Activated T-cell treated with anti-CD3 and anti-CD28 coated beads for 1 hour (primary cell): Measurements from ENCODE around the gene KLK8.
"Not testable (repeated sequence)": the region's sequence is repeated elsewhere in the genome, so short reads cannot be mapped to it uniquely, and the experiment has no call there.

Experiments
- DNase-seq: peaks from one replicate; pipeline ENCODE4 v3.0.0-alpha.2; 2020; ENCODE audit warnings: low read depth

Gene KLK8

DNA sequence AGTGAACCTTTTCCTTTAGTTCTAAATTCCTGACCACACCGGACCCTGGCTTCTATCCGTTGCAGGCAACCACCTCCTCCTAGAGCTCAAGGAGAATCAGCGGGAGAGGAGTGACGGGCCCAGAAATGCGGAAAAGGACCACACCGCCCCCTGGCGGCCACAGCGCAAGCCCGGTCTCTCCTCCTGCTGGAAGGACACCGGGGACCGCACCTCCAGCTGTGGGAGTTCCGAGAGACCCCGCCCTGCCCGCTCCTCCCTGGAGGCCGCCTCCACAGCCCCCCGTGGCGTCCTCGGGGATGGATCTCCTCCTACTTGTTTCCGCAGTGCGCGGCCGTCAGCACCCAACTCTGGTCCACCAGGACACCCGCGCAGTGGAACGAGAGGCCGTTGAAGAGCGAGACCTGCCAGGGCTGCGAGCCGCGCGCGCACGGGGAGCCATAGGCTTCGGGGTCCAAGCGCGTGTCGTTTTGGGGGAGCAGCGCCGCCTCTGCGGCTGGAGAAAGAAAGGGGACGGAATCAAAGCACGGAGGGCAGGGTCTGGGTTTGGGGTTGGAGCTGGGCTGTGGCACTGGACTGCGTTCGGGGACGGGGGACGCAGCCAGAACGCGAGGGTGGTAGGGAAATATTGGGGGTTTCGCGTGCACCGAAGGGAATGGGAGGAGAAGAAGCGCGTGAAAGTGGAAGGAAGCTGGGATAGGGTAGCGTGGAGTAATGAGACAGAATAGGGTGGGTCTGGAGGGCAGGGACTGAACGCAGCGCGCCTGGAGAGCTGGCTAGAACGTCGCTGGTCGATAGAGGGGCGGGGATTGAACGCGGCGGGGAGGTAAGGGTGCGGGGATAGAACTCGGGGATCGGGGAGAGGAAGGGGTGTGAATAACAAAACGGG, 15.6 kb upstream of the KLK8 start:
- peak; percentile 54 for DNase-seq

DNA sequence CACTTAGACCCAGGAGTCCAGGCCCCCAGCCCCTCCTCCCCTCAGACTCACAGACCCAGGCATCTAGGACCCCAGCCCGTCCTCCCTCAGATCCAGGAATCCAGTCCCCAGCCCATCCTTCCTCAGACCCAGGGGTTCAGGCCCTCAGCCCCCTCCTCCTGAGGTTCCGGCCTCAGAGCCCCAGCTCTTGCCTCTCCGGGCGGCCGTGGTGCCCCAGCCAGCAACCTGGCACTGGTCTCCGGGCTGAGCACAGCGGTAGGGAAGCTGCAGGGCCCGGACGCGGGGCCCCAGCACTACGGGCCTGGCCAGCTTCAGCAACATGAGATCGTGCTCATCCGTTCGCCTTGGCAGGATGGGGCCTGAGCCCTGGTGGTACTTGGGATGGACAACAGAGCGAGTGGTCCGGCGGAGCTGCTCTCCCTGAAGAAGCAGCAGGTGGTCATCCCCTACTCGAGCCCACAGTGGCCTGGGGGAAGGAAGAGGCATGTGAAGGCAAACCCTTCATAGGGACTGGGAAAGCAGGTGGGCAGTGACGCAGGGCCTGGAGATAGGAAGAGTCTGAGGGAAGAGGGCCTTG, 14.4 kb upstream of the KLK8 start:
- no peak for DNase-seq

DNA sequence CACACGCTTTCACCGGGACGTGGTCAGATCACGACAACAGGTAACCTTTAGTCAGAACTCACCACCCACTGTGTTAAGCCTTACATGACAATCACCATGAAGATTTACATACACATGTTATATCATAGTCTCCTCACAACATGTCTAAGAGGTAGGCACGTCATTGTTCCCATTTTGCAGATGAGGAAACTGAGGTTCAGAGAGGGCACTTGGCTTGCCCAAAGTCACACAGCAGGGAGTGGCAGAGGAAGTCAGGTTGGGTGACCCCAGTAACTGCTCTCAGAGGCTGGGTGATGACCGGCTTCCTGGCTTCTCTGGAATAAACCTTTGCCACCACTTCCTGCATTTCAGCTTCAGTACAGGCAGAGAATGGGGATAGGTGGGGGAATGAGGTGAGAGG, 12.8 kb upstream of the KLK8 start:
- DNase-seq: no peak

DNA sequence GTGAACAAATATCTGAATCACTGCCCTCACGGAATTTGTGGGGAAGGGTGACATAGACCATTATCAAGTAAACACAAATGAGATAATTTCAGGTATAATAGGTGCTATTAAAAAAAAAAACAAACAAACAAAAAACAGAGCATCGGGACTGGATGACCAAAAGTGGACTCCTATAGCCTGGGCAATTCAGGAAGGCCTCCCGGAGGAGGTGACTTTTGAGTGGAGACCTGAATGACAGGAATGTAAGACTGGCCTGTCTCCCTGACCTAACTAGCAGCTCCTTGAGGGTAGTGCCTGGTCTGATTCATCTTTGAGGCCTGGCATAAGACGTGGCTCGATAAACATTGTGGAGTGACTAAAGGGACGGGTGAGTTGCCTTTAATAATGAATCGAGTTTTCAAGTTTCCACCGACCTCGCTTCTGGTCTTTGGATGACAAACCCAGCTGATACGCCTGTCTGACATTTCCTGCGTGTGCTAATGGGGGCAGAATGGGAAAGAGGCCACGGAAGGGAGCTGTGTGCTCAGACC, 11.3 kb upstream of the KLK8 start:
- no peak for DNase-seq

DNA sequence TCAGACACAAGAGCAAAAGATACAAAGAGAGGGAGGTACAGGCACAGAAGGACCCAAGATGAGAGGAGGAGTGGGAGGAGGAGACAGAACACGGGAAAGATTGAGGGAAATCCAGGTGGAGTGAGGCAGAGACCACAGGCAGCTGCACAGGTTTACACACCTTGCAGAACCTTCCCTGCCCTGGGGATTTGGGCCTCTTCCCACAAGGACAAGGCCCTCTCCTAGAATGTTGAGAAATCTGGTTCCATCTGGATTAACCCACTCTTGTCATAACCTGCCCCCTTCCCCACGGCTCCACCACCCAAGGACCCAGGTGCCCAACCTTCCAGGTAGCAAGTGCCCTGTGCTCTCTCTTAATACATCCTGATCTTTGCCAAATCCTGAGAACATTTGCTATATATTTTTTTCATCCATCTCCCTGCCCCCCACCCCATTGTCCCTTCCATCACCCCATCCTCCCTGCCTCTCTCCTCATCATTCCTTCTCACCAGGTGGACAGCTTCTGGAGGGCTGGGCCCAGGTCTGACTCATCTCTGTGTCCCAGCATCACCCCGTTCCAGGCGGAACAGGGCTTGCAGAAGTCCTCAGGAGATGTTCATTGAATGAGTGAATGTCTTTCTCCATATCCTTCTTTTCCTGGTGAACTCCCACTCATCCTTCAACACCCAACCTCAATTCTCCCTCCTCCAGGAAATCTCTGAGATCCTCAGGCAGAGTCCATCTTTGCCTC, 8.8 kb upstream of the KLK8 start:
- DNase-seq: no peak

DNA sequence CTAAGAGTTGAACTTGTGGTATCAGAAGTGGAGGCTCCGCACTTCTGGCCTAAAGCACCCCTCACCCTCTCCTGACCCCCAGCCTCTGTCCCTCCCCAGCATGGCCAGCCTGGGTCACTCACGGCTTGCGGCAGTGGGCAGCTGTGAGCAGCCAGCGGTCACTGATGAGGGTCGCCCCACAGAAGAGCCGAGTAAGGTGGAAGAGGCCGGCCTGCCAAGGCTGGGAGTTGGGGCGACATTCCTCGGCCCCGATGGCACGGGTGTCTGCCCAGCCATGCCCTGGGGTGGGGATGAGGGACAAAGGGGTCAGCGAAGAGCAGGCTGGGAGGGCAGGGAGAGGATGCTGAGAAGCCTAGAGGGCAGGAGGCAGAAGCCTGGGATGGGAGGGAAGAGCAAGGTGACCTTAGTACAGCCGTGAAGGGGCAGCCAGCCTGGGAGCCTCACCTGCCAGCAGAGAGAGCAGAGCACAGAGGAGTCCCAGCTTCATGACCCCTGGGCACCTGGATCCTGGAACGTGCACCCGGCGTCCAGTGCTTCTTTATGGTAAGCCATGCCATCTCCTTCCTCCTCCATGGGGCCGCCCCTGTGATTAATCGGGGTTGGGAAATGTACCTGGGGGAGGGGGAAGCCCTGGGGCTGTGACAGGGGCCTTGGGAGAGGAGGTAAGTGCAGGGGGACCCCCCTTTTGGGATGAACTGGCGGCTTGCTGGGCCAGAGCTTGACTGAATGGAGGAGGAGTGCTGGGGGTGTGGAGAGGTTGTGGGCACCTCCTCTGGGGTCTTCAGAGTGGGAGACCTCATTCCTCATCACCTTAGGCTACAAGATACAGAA, 7.9 kb upstream of the KLK8 start:
- no peak for DNase-seq

DNA sequence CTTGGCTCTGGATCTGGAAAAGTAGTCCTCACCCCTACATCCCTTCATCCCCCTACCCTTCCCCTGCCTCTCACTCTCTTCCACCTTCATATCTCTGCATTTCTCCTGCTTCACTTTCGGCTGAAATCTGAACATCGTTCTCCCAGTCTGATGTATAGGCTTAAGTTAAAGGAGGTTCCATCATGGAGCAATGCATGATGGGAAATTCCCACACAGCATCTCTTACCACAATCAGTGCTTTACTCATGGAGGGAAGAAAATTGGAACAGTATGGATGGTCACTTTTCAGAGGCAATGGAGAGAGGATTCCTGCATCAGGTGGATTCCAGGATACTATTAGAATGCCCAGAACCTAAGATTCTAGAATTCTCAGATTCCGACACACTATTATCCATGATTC, 6.1 kb upstream of the KLK8 start:
- DNase-seq: no peak

DNA sequence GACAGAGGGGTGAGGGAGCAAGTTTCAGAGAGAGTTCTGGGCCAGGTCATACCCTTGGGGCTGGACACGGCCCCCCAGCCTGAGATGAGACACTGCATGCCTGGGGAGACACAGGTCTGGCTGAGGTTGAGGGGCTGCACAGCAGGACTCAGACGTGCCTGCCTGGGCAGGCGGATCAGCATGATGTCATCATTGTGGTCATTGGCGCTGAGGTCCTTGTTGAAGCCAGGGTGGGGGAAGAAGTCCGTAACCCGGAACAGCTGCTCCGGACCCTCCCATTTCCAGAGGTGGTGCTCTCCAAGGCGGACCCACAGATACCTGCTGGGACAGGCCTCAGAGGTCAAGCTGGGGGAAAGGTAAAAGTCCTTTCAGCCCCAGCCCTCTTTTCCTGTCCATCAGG, 5.0 kb upstream of the KLK8 start:
- DNase-seq: no peak

DNA sequence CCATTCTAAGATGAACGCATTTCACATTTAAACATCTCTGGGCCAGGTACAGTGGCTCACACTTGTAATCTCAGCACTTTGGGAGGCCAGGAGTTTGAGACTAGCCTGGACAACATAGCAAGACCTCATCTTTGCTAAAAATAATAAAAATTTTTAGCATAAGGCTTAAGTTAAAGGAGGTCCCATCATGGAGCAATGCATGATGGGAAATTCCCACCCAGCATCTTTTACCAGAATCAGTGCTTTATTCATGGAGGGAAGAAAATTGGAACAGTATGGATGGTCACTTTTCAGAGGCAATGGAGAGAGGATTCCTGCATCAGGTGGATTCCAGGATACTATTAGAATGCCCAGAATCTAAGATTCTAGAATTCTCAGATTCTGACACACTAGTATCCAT, 3.8 kb upstream of the KLK8 start:
- DNase-seq: no peak

DNA sequence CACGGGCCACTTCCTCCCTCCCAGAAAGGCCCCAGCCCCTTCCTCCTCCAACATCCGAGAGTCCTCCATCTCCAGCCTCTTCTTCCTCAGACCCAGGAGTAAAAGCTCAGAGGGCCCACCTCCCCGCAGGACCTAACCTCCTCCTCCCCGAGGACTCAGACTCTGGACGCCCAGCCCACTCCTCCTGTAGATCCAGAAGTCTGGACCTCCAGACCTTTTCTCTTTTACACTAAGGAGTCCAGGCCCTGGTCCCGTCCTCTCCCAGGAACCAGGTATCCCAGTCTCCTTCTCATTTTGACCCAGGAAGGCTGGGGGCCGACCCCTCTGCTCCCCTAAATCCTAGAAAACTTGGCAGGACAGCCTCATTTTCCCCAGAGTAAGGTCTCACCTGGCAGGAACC, 1.9 kb upstream of the KLK8 start:
- no peak for DNase-seq

DNA sequence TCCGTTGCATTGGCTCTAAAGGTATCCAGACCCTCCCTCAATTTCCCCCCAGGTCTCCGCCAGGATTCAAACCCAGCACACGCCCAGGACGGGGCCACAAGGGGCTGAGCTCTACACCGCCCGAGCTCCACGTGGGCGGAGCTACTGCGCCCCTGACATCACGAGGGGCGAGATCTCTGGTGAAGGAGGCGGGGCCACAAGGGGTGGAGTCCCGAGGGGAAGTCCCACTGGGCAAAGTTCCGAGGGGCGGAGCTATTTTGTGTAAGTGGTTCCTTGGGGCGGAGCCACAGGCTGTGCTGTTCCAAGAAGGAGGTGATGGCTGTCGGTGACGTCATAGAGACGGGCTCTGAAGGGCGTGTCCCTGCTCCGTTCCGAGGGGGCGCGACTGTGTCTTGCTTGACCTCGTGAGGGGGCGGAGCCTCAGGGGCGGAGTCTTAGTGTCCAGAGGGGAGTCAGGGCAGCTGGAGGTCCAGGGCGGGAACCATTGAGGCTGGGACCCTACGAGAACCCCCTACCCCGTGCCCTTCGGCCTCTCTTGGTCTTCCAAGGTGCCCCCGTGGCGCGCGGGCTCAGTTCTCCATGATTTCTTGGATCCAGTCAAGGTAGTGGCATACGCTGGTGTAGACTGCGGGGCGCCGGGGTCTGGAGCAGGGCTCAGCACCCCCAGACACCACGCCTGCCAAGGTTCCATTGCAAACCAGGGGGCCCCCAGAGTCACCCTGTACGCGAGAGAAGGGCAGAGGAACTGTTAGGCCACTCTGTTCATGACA, 1.3 kb upstream of the KLK8 start:
- no peak for DNase-seq

DNA sequence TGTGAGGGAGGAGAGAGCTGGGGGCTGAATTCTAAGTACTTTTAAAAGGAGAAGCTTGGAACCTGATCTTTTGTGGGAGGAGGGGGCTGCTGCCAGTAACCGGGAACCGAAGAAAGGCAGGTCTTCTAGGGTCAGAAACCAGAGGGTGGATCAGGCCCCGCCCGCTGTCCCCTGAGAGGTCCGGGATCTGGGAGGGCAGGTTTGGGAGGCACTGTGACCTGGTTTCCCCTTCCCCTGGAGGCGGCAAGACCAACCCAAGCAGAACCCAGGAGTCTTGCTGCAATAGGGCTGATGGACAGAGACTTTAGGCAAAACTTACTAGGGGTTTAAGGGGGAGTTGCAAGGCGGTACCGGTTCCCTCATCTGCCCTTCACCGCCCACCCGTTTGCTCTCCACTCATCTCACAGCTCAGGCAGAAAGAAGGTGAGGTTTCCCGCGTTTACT, 707 bp upstream of the KLK8 start:
- DNase-seq: no peak

DNA sequence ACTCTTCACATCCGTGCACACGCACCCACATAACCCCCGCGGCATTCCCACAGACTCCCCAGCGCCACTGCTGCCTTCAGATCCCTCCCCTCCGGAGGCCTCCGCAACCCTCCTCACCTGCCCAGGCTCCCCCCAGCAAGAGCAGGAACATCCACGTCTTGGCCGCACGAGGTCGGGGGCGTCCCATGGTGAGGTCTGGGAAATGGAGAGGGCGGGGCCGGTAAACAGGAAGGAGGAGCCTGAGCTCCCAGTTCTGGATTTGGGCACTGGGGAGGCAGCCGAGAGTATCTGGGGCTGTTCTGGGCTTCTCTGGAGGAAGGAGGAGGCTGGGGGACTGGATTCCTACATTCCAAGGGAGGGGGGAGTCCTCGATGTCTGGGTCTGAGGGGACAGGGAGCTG, 423 bp downstream of the KLK8 start:
- no peak for DNase-seq

DNA sequence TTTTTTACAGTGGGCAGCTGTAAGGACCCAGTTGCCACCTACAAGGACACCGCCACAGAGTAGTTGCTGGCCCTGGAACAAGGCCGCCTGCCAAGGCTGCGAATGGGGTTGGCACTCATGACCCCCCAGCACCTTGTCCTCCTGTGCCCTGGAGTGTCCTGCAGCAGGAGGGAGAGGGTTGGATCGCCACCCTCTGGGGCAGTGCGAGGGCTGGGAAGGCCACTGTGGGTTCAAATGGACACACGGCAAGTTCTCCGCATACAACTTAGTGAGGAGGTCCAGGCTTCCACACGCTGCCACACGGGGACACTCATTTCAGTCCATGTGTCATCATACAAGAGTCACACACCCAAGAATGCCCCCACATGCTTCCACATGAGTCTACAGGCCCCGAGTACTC, 978 bp downstream of the KLK8 start:
- no peak for DNase-seq

DNA sequence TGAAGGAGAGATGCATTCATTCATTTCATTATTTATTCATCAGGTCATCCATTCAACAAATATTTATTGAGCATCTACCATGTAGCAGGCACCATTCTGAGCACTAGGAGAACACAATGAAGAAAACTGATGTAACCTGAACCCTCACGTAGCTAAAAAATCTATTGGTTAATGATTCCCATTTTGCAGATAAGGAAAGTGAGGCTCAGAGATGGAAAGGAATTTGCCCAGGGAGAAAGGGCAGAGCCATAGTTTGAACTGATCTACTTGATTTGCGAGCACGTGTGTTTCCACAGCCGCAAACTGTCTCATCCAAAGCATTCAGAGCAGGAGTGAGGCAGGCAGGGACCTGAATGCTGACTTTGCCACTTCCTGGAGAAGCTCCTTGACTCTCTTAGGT, 2.7 kb downstream of the KLK8 start:
- DNase-seq: no peak

DNA sequence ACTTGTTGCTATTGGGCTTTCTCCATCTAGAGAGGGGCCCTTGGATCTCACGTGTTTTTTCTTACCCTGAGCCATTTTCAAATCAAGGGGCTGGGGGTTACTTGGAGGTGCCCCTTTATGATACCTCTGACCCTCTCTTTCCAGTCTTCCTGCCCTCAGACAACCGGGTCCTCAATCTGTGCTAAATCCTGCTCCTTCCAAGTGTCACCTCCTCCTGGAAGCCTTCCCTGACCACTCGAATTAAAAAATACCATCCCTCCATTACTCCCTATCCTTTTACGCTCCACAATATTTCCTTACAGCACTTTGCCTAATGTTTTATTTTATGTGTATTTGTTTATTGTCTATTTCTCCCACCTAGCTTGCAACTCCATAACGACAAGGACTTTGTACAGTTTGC, 3.3 kb downstream of the KLK8 start:
- DNase-seq: no peak

DNA sequence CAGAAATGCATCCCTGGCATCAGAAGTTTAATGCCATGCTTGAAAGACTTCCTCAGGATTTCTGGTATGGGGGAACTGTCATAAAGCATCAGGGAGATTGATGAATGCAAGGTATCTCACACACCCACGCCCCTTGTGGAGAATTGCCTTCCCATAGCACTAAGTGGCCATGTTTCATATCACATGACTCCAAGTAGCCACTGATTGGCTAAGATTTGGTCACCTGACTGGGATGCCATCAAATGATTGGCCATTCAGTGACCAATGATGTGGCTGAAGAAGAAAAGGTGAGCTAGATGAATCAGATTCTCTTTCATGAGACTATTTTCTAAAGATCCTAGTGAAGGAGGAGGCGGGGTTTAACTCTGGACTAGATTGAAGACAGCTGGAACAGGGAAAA, 7.3 kb downstream of the KLK8 start:
- no peak for DNase-seq

DNA sequence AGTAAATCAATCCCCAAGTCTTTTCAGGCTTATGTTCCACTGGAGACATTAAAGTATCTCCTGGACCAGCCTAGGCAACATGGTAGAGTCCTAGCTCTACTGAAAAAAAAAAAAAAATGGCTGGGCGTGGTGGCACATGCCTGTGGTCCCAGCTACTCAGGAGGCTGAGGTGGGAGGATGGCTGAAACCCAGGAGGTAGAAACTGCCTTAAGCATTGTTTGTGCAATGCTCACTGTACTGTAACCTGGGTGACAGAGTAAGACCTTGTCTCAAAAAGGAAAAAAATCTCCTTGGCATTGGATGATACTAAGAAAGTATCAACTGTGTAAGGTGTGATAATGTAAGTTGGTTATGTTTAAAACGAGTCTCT, 8.8 kb downstream of the KLK8 start:
- no peak for DNase-seq

DNA sequence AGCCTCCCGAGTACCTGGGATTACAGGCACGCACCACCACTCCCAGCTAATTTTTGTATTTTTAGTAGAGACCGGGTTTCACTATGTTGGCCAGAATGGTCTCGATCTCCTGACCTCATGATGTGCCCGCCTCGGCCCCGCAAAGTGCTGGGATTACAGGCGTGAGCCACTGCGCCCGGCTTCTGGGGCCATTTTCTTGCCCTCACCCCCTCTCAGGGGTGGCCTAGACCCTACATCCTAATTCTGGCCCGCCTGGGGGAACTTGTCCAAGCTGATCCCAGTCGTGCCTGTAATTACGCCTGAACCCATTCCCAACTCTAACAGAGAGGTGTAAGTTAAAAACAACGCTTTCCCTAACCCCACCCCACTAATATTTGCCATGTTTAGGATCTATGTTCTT, 17.0 kb downstream of the KLK8 start:
- DNase-seq: not testable (repeated sequence)

DNA sequence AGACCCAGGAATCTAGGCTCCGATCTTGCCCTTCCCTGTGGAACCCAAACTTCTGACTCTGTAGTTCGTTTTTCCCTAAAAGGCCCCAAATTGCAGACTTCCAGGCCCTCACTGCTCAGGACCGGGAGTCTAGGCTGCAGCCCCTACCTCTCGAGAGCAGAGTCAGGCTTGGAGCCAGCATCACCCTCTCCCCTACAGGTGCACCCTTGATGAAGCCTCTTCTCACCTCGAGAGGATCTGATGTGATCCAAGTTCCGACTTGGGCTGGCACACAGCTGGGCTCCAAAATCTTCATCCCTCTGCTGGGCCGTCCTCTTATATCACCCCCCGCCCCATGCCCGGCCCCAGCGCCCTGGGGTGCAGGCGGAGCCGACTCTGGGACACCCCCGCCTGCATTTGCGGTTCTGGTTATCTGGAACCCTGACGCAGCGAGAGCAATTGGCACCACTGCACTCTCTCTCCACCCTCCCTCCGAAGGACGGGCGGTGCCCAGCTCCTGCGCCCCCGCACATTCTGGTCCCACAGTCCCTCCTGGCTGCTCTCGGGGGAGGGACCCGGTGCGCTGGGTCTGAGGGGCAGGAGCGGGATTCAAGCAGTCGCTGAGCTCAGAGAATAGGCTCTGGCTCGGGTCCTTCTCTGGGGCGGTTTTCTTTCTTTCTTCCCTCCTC, 17.6 kb downstream of the KLK8 start, which contains the start of gene KLK7:
KLK7 (minus strand) TSS at position 293 of the 668 bp plus-strand sequence. CDS start 1,518 bp downstream, outside the sequence.
- DNase-seq: no peak

DNA sequence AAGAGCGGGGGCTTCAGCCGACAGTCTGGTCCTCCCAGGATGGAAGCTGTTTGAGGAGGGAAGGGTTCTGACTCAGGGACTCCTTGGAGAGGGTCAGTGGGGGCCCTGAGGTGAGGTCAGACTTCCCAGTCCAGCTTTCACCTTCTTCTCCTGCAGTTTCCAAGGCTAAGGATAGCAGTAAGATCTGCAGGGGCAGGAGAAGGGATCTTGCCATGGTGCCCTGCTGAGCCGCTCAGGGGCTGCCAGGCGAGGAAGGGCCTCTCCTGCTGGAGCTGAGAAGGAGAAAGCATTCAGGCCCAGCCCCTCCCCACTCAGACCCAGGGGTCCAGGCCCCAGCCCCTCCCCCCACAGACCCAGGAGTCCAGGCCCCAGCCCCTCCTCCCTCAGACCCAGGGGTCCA, 19.2 kb downstream of the KLK8 start:
- no peak for DNase-seq
